Measurements from ENCODE around the gene RGMB. TPM values are rescaled to one million over a fixed set of nuclear protein-coding genes. Genes with fewer than 3 reads are reported as not detected.

RGMB gene
- total RNA-seq, 1 experiment from 2014 or later: 16.4 TPM

DNA sequence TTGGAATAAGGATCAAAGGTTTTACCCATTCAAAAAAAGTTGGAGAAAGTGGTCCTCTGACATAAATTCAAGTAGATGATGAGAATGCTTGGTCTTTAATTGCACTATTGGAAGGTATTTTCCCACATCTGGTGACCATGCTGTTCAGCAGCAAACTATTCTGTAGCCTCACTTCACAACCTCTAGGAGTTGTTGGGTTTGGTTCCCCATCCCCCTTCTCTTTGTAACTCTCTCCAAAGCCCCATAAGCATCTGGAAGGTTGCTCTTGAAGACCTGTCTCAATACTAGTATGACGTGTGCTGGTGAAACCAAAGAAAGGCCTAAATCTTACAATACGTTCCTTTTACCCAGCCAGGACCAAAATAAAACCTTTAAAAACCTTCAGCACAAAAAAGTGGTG lies 8.5 kb downstream of the RGMB start:
- no TSS peak for BruUV-seq (replicated peaks)
- DNase-seq (ENCODE audit: low spot score): no peak
- Histone ChIP-seq H3K4me3 (ENCODE audit: low read depth, low read length, poor library complexity, severe bottlenecking) (no peak overlapping the region), H3K27ac (ENCODE audit: low read depth, low read length, poor library complexity, severe bottlenecking) (no peak overlapping the region), H3K9me3 (ENCODE audit: low read depth, low read length, poor library complexity, severe bottlenecking) (no peaks in the 10 kb centered on the region), H3K27me3 (replicated peaks; ENCODE audit: insufficient read depth, low read depth, low read length, poor library complexity) (no peaks in the 10 kb centered on the region), H3K36me3 (ENCODE audit: insufficient read depth, low read length, poor library complexity, severe bottlenecking) (peaks cover 12% of the 10 kb centered on the region), H3K4me1 (ENCODE audit: insufficient read depth, low read length, poor library complexity, severe bottlenecking) (peaks cover 12% of the 10 kb centered on the region)
- intact Hi-C loops (cut with micrococcal nuclease; ENCODE audit: unreplicated experiment): no loop called here
- TF ChIP-seq EZH2 (IDR thresholded peaks at IDR 0.05; ENCODE audit: borderline replicate concordance, low read depth, low read length, poor library complexity, severe bottlenecking): no peak
- TF ChIP-seq, protein P1, sequence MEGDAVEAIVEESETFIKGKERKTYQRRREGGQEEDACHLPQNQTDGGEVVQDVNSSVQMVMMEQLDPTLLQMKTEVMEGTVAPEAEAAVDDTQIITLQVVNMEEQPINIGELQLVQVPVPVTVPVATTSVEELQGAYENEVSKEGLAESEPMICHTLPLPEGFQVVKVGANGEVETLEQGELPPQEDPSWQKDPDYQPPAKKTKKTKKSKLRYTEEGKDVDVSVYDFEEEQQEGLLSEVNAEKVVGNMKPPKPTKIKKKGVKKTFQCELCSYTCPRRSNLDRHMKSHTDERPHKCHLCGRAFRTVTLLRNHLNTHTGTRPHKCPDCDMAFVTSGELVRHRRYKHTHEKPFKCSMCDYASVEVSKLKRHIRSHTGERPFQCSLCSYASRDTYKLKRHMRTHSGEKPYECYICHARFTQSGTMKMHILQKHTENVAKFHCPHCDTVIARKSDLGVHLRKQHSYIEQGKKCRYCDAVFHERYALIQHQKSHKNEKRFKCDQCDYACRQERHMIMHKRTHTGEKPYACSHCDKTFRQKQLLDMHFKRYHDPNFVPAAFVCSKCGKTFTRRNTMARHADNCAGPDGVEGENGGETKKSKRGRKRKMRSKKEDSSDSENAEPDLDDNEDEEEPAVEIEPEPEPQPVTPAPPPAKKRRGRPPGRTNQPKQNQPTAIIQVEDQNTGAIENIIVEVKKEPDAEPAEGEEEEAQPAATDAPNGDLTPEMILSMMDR (conservative IDR thresholded peaks at IDR 0.05; ENCODE audit: low read depth, low read length): no peak
- POLR2A ChIA-PET (ENCODE audit: low non-redundant PET): no interaction called here
- CTCF ChIA-PET: no interaction called here

DNA sequence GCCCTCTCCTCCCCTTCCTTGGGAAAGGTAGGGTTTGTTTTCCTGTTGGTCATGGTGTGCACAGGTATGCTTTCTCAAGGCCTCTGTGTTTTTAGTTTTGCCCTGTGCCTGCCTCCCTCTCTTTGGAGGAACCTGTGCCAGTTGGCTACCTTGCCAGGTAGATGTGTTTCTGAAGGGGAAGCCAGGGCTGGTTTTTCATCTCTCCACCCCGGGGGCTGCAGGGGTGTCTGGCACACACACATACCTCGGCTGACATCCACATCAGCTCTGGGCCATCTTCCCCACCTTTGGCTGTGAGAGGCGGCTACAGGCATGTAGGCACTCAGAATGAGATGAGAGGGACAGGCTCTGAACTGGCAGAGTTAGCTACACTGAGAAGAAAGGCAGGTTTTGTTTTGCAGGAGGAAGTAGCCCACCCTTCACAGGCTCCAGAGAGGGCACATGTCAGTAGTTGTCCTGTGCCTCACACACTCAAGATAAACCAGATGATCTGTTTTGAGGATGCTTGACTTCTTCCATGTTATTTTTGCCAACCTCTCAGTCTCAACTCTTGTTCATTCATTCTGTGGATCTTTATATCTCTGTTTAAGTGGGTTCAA lies 9.7 kb downstream of the RGMB start:
- H3K9me3 ChIP-seq (ENCODE audit: low read depth, low read length, poor library complexity, severe bottlenecking): no peaks in the 10 kb centered on the region
- peaks cover 18% of the 10 kb centered on the region for H3K36me3 ChIP-seq (ENCODE audit: insufficient read depth, low read length, poor library complexity, severe bottlenecking)
- intact Hi-C loops (cut with micrococcal nuclease; ENCODE audit: unreplicated experiment): no loop called here
- no TSS peak for BruUV-seq (replicated peaks)
- ChIA-PET CTCF (no interaction called here), POLR2A (ENCODE audit: low non-redundant PET) (no interaction called here)
- H3K27ac ChIP-seq (ENCODE audit: low read depth, low read length, poor library complexity, severe bottlenecking): no peak overlapping the region
- no peak overlapping the region for H3K4me3 ChIP-seq (ENCODE audit: low read depth, low read length, poor library complexity, severe bottlenecking)
- TF ChIP-seq, protein P1 (conservative IDR thresholded peaks at IDR 0.05; ENCODE audit: low read depth, low read length): no peak
- TF ChIP-seq EZH2 (IDR thresholded peaks at IDR 0.05; ENCODE audit: borderline replicate concordance, low read depth, low read length, poor library complexity, severe bottlenecking): no peak
- H3K4me1 ChIP-seq (ENCODE audit: insufficient read depth, low read length, poor library complexity, severe bottlenecking): peaks cover 12% of the 10 kb centered on the region
- no peak for DNase-seq (ENCODE audit: low spot score)
- no peaks in the 10 kb centered on the region for H3K27me3 ChIP-seq (replicated peaks; ENCODE audit: insufficient read depth, low read depth, low read length, poor library complexity)

DNA sequence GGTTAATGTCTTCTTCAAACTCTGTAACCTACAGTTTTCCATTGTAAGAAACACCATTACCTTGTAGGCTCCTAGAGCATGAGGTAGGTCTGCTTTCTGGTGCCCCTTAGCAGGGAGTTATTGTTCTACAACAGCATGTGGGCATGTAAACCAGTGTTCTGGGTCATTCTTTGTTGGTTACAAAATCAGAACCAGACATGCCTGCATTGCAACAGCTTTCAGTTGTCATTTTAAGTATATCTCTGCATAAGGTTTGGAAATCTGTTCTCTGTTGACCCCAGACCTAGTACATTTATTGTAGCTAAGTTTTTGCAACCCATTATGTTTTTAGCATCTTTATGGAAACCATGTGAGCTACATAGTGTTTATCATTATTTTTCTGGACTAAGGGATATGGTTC lies 10.9 kb downstream of the RGMB start:
- no peak for TF ChIP-seq EZH2 (IDR thresholded peaks at IDR 0.05; ENCODE audit: borderline replicate concordance, low read depth, low read length, poor library complexity, severe bottlenecking)
- TF ChIP-seq, protein P1 (conservative IDR thresholded peaks at IDR 0.05; ENCODE audit: low read depth, low read length): no peak
- H3K4me3 ChIP-seq (ENCODE audit: low read depth, low read length, poor library complexity, severe bottlenecking): no peak overlapping the region
- no peak for DNase-seq (ENCODE audit: low spot score)
- H3K4me1 ChIP-seq (ENCODE audit: insufficient read depth, low read length, poor library complexity, severe bottlenecking): peaks cover 12% of the 10 kb centered on the region
- no peaks in the 10 kb centered on the region for H3K27me3 ChIP-seq (replicated peaks; ENCODE audit: insufficient read depth, low read depth, low read length, poor library complexity)
- ChIA-PET POLR2A (ENCODE audit: low non-redundant PET) (no interaction called here), CTCF (no interaction called here)
- no peaks in the 10 kb centered on the region for H3K9me3 ChIP-seq (ENCODE audit: low read depth, low read length, poor library complexity, severe bottlenecking)
- intact Hi-C loops (cut with micrococcal nuclease; ENCODE audit: unreplicated experiment): no loop called here
- no TSS peak for BruUV-seq (replicated peaks)
- H3K27ac ChIP-seq (ENCODE audit: low read depth, low read length, poor library complexity, severe bottlenecking): no peak overlapping the region
- H3K36me3 ChIP-seq (ENCODE audit: insufficient read depth, low read length, poor library complexity, severe bottlenecking): peaks cover 18% of the 10 kb centered on the region

Measured in A673 (cell line).